GM12875 (cell line): ENCODE data around the gene RCAN2.

Experiments used
- H3K4me3 ChIP-seq: one replicate; pipeline ENCODE4 v1.5.1; 2011; ENCODE audit warnings: low read depth, low read length, control low read depth
- TF ChIP-seq, protein P1 (sequence below): IDR thresholded peaks from 2 replicates; pipeline ENCODE4 v1.5.1; 2011; ENCODE audit warnings: low read depth, mild to moderate bottlenecking, control low read depth, inconsistent platforms, low read length, moderate library complexity, borderline replicate concordance; ENCODE audit not compliant: insufficient read depth

RCAN2 gene

DNA sequence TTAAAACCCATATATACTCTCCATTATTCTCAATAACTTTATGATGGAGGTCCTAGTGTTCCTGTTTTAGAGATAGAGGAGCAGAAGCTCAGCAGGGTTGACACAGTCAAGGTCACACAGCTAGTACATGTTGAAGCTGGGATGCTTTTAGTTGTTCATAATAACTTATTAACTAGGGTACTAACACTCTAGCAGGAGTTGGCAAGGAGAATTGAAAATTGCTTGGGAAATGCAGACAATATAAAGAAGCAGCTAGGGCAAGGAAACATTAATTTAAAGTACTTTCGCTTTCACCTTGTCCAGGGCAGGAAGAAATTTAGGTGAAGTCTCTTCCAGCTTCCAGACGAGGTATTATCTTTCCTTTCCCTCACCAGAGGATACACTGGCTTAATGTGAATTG is 133.7 kb downstream of the RCAN2 start:
- TF ChIP-seq, protein P1, sequence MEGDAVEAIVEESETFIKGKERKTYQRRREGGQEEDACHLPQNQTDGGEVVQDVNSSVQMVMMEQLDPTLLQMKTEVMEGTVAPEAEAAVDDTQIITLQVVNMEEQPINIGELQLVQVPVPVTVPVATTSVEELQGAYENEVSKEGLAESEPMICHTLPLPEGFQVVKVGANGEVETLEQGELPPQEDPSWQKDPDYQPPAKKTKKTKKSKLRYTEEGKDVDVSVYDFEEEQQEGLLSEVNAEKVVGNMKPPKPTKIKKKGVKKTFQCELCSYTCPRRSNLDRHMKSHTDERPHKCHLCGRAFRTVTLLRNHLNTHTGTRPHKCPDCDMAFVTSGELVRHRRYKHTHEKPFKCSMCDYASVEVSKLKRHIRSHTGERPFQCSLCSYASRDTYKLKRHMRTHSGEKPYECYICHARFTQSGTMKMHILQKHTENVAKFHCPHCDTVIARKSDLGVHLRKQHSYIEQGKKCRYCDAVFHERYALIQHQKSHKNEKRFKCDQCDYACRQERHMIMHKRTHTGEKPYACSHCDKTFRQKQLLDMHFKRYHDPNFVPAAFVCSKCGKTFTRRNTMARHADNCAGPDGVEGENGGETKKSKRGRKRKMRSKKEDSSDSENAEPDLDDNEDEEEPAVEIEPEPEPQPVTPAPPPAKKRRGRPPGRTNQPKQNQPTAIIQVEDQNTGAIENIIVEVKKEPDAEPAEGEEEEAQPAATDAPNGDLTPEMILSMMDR: no peak
- H3K4me3 ChIP-seq: no peak overlapping the region

DNA sequence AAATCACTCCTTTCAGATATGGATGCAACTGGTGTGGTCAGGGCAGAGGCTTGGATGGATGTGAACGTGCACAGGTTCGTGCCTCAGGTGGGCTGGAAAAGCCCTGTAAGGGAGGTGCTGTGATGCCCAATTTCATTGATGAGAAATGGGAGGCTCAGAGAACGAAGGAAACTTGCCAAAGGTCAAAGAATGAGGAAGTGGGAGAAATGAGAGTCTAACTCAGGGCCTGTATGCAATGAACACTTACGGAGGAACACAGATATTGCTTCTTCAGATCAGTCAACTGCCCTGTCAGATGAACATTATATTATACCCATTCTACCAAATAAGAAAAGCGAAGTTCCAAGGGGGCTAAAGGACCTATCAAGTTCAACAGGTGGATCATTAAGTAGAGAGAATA is 134.7 kb downstream of the RCAN2 start:
- TF ChIP-seq, protein P1: no peak
- no peak overlapping the region for H3K4me3 ChIP-seq

DNA sequence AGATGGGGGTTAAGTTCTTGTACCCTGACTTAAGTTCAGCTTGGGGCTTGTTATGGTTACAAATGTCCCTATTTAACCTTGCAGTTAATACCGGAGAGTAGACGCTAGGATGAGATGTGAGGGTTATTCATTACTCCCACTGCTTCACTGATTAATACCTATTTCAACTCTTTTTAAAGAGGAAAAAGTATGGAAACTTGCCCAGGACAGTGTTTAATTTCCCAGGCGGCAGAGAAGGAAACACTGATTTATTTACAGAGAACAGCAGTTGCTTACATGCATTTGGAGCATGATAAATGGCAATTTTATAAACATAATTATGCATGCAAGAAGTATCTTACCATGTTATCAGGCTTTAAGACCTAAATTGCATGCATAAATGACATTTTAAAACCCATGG is 137.7 kb downstream of the RCAN2 start:
- no peak overlapping the region for H3K4me3 ChIP-seq
- TF ChIP-seq, protein P1: no peak

DNA sequence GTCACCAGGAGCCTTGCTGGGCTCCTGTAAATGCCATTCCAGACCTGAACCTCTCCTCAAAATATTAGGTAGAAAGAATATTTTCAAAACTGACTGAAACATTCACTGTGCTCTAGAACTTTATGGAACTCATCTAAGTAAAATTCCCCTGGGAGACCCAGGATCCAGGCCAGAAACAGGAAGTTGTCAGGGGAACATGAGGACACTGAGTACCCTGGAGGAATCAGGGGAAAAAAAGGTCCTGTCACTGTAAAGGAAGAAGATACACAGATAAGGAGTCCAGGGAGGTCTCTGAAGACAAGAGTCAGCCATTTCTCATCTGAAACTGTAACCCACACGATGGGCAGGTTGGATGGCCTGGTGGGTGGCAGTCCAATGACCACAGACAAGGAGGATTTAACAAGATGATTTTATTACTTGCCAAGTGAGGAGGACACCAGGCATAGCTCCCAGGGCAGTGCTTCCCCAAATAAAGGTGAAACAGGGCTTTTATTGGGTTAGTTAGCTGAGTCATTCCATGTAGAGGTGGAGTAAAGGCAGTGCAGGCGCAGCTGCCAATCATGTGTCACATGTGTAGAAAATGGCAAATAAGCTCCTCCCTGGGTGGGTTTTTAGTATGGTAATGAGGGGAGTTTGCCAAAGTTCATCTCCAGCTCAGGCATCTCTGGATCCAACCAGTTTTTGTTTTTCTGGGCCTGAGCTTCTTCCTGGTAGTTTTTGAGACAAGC is 138.5 kb downstream of the RCAN2 start:
- no peak overlapping the region for H3K4me3 ChIP-seq
- TF ChIP-seq, protein P1: no peak

DNA sequence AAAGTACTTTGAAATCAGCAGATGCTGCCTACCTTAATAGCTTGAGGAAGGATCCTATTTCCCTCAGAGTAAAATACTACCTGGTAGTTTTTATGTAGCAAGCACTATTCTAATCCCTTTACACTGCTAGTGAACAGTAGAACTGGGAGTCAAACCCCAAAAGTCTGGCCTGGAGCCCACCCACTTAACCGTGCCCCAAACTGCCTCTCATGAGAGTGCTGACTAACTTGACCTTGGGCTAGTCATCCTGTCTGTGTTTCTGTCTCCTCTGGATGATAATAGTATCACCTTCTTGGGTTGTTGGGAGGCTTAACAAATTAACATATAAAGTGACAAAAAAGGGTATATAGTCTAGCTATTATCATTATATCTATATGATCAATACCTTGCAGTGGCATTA is 140.5 kb downstream of the RCAN2 start:
- TF ChIP-seq, protein P1: no peak
- no peak overlapping the region for H3K4me3 ChIP-seq

DNA sequence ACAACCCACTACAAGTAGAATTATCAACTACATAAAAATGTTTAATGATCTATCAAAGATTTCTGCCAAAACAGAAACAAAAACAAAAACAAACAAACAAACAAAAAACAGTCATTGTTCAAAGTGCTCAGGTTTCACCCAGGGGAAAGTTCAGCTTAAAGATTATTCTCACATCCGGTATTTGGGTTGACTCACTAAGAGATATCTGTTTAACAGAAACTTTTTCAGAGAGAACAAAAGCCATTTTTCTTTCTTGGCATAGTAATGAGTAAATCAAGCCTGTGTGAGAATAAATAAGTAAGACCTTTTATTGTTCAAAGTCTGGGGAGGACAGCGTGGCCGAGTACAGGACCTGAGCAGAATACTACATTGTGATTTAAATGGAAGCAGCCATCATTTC is 143.6 kb downstream of the RCAN2 start:
- H3K4me3 ChIP-seq: no peak overlapping the region
- TF ChIP-seq, protein P1: no peak

DNA sequence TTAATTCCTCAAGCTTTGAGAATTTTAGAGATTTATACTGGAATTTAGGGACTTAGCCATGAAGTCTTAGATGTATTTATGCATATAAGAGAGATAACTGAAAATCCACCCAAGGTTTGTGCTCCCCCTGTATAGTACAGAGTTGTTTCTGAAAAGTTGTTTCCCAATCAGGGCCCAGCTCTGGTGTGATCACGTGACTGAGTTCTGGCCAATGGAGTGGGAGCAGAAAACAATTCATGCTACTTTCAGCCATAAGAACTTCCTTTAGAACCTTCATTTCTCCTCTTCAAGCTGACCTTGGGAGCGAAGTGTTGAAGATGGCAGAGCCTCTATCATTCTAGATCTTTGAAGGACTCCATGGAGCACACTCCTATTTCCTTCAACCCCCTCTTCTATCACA is 151.0 kb downstream of the RCAN2 start:
- TF ChIP-seq, protein P1: no peak
- no peak overlapping the region for H3K4me3 ChIP-seq
